Breast epithelium (tissue), 4 donors: ENCODE results near the gene TTLL3. TPM values are rescaled to one million over a fixed set of nuclear protein-coding genes. Genes with fewer than 3 reads are reported as not detected.
A peak's percentile ranks its signal among the peaks of the same experiment; 100 is the strongest.

ENCODE experiments used
- DNase-seq, 2 donors: peaks; one replicate each; pipeline ENCODE4 v3.0.0-alpha.2; 2019; ENCODE audit warnings: low spot score in 2 of 2
- H3K27ac ChIP-seq, 2 donors: fragments of 200-600 bp; sonication (generic) in 1 of 2; one replicate each; pipeline ENCODE4 v1.5.1; 2016 to 2019; ENCODE audit warnings: mild to moderate bottlenecking in 1 of 2
- H3K27me3 ChIP-seq, 2 donors: fragments of 200-600 bp; sonication (generic) in 1 of 2; one replicate each; pipeline versions ENCODE4 v1.5.1 to v1.6.0; 2017 to 2019; ENCODE audit warnings: control low read depth in 1 of 2, mild to moderate bottlenecking in 1 of 2
- H3K36me3 ChIP-seq: fragments of 200-600 bp; one replicate; pipeline ENCODE4 v1.5.1; 2019
- H3K4me1 ChIP-seq, 2 donors: fragments of 200-600 bp; sonication (generic); one replicate each; pipeline ENCODE4 v1.5.1; 2016 to 2019; ENCODE audit warnings: control low read depth in 1 of 2
- H3K4me3 ChIP-seq, 3 donors: fragments of 200-600 bp; sonication (generic); 1 replicate in 2 of 3; 2 replicates in 1 of 3; pipeline ENCODE4 v1.5.1; 2016 to 2019; ENCODE audit warnings: mild to moderate bottlenecking in 3 of 3, moderate library complexity in 2 of 3
- H3K9me3 ChIP-seq, 2 donors: fragments of 200-600 bp; sonication (generic) in 1 of 2; one replicate each; pipeline ENCODE4 v1.5.1; 2016 to 2019; ENCODE audit warnings: control low read depth in 1 of 2
- CTCF ChIP-seq, 3 donors: fragments of 450-650 bp; IDR thresholded peaks; one replicate each; pipeline ENCODE4 v1.5.1; 2016 to 2017; ENCODE audit warnings: antibody characterized with exemption in 3 of 3, mild to moderate bottlenecking in 3 of 3, moderate library complexity in 3 of 3
- POLR2A ChIP-seq: fragments of 450-650 bp; IDR thresholded peaks from one replicate; pipeline ENCODE4 v1.6.1; 2016; ENCODE audit warnings: antibody characterized with exemption, mild to moderate bottlenecking, moderate library complexity
- POLR2AphosphoS5 ChIP-seq, 3 donors: sonication (generic); formaldehyde crosslinking; IDR thresholded peaks; one replicate each; pipeline ENCODE4 v1.6.1; 2017; ENCODE audit warnings: antibody characterized with exemption in 3 of 3
- intact Hi-C: fragments of 100-400 bp; cut with DNase I; formaldehyde crosslinking; loops from one replicate; pipeline ENCODE4 v1.15.1; 2023; ENCODE audit warnings: low total_unique reads
- total RNA-seq, 3 donors: library from RNA; depleted of rRNA; stranded (reverse); fragments of >200 nt; gene quantifications; one replicate each; pipeline ENCODE4 v1.1.0, GENCODE V29; 2016

Gene TTLL3
- total RNA-seq, 3 donors from 2014 or later = 63.1 to 76.7 (median 72.3) TPM

GRCh38 chr3:9792405-9793160, 17.5 kb upstream of the TTLL3 start, which contains the start of the genes ARPC4 and TADA3:
Gene ARPC4 (plus strand): TSS chr3:9793082. CDS start chr3:9793122, 40 bp downstream.
Gene TADA3 (minus strand): TSS chr3:9792473. CDS start chr3:9791466, 1,007 bp downstream.
- H3K27me3 ChIP-seq = no peaks in the 10 kb centered on the region
- H3K36me3 ChIP-seq = no peaks in the 10 kb centered on the region
- intact Hi-C loops = loop anchor here (5.0 to 10.0 kb wide), 2 partner anchors 398 to 1550 kb away; partner anchors contain the start of gene SETD5
- peak within 1 kb of the TSS; percentile 91 to 100 (median 100) for H3K4me3 ChIP-seq
- H3K27ac ChIP-seq = peak within 1 kb of the TSS; percentile 99
- peaks cover 0 to 11% of the 10 kb centered on the region in 2 donors for H3K4me1 ChIP-seq
- TF ChIP-seq POLR2A = peak; percentile 67
- TF ChIP-seq CTCF (IDR thresholded peaks at IDR 0.05) = peak in 2 of 3 donors; percentile 28 to 40
- TF ChIP-seq POLR2AphosphoS5 (IDR thresholded peaks at IDR 0.05) = peak; percentile 73 to 80 (median 75)
- peak; percentile 87 to 88 for DNase-seq
- H3K9me3 ChIP-seq = no peaks in the 10 kb centered on the region

- Histone ChIP-seq H3K27me3 (no peaks in the 10 kb centered on the region), H3K4me1 (peaks cover 0 to 11% of the 10 kb centered on the region in 2 donors), H3K9me3 (no peaks in the 10 kb centered on the region), H3K4me3 (peak overlapping the region; percentile 91 to 100 (median 100)), H3K27ac (peak overlapping the region; percentile 99), H3K36me3 (peaks cover 2% of the 10 kb centered on the region)
- TF ChIP-seq POLR2AphosphoS5 (IDR thresholded peaks at IDR 0.05) = no peak
- TF ChIP-seq POLR2A = no peak
- no peak for TF ChIP-seq CTCF (IDR thresholded peaks at IDR 0.05)
- no peak for DNase-seq
- intact Hi-C loops = loop anchor here (5.0 to 10.0 kb wide), 2 partner anchors 398 to 1549 kb away; partner anchors contain the start of gene SETD5
These were observed 16.8 kb upstream of the TTLL3 start for GRCh38 chr3:9793161-9793781.

- DNase-seq = no peak
- TF ChIP-seq CTCF (IDR thresholded peaks at IDR 0.05) = no peak
- TF ChIP-seq POLR2A = no peak
- no peak for TF ChIP-seq POLR2AphosphoS5 (IDR thresholded peaks at IDR 0.05)
- Histone ChIP-seq H3K9me3 (no peaks in the 10 kb centered on the region), H3K27ac (no peak overlapping the region), H3K27me3 (no peaks in the 10 kb centered on the region), H3K4me3 (peak overlapping the region in 1 of 3 donors; percentile 100), H3K36me3 (peaks cover 5% of the 10 kb centered on the region), H3K4me1 (peaks cover 0 to 11% of the 10 kb centered on the region in 2 donors)
- intact Hi-C loops = loop anchor here (5.0 to 10.0 kb wide), 2 partner anchors 400 to 1548 kb away; partner anchors contain the start of gene SETD5
These were observed 15.7 kb upstream of the TTLL3 start for GRCh38 chr3:9794400-9794799.

- no peak for DNase-seq
- H3K4me3 ChIP-seq = no peak overlapping the region
- H3K27ac ChIP-seq = no peak overlapping the region
- H3K9me3 ChIP-seq = no peaks in the 10 kb centered on the region
- TF ChIP-seq POLR2AphosphoS5 (IDR thresholded peaks at IDR 0.05) = no peak
- TF ChIP-seq POLR2A = no peak
- TF ChIP-seq CTCF (IDR thresholded peaks at IDR 0.05) = no peak
- peaks cover 0 to 11% of the 10 kb centered on the region in 2 donors for H3K4me1 ChIP-seq
- no peaks in the 10 kb centered on the region for H3K27me3 ChIP-seq
- peaks cover 5% of the 10 kb centered on the region for H3K36me3 ChIP-seq
- intact Hi-C loops = loop anchor here (10.0 kb wide), 1 partner anchor 400 kb away; the partner anchor contains the start of gene SETD5
These were observed 14.9 kb upstream of the TTLL3 start for GRCh38 chr3:9795207-9795606.
